IMR-90 (cell line): ENCODE data around the gene POGLUT2. TPM values are rescaled to one million over a fixed set of nuclear protein-coding genes. Genes with fewer than 3 reads are reported as not detected.
A peak's percentile ranks its signal among the peaks of the same experiment; 100 is the strongest.

Source experiments
- ATAC-seq: fragments of 200-7000 bp; cut with Tn5 transposase; 2 replicates; pipeline ENCODE4 v1.9.1; 2020; ENCODE audit warnings: low read depth, mild to moderate bottlenecking, moderate library complexity
- BruUV-seq: library from RNA; stranded (reverse); fragments of 400-500 nt; replicated peaks from 2 replicates; lab custom pipeline; 2021; lab: Mats Ljungman, UMichigan
- CTCF ChIA-PET: fragments of 300-600 bp; formaldehyde crosslinking; extraction: SDS; loops from one replicate; lab custom pipeline; 2021; ENCODE audit warnings: antibody characterized with exemption; lab: Yijun Ruan, JAX
- POLR2A ChIA-PET: fragments of 300-600 bp; sonication (Branson Sonifier 250); formaldehyde crosslinking; loops from one replicate; lab custom pipeline; 2022; ENCODE audit warnings: antibody characterized with exemption; ENCODE audit not compliant: unreplicated experiment; lab: Charles Lee
- DNase-seq: peaks from one replicate; pipeline ENCODE4 v3.0.0; 2013
- H2AFZ ChIP-seq: replicated peaks from 2 replicates; pipeline ENCODE3; 2013; ENCODE audit warnings: low read length, mild to moderate bottlenecking; ENCODE audit not compliant: poor library complexity
- H2AK5ac ChIP-seq: 2 replicates; pipeline ENCODE4 v1.6.1; 2013; ENCODE audit warnings: low read depth, low read length, inconsistent platforms
- H2AK9ac ChIP-seq: replicated peaks from 2 replicates; pipeline ENCODE3; 2013; ENCODE audit warnings: mild to moderate bottlenecking, low read depth, low read length, moderate library complexity; ENCODE audit not compliant: poor library complexity
- H2BK120ac ChIP-seq: 2 replicates; pipeline ENCODE4 v1.6.1; 2013; ENCODE audit warnings: low read depth, low read length, inconsistent platforms
- H2BK15ac ChIP-seq: 3 replicates; pipeline ENCODE4 v1.6.1; 2013; ENCODE audit warnings: low read depth, low read length, inconsistent platforms
- H2BK20ac ChIP-seq: 2 replicates; pipeline ENCODE4 v1.6.1; 2013; ENCODE audit warnings: low read depth, mild to moderate bottlenecking, inconsistent platforms, low read length, moderate library complexity
- H2BK5ac ChIP-seq: 2 replicates; pipeline ENCODE4 v1.6.1; 2013; ENCODE audit warnings: mild to moderate bottlenecking, low read depth, low read length, inconsistent platforms; ENCODE audit not compliant: poor library complexity, severe bottlenecking
- H3K14ac ChIP-seq: replicated peaks from 2 replicates; pipeline ENCODE4 v1.6.1; 2013; ENCODE audit warnings: low read depth, low read length, inconsistent platforms
- H3K18ac ChIP-seq: 2 replicates; pipeline ENCODE4 v1.6.1; 2013; ENCODE audit warnings: low read depth, low read length, control low read depth
- H3K23ac ChIP-seq: 2 replicates; pipeline ENCODE4 v1.6.1; 2013; ENCODE audit warnings: low read depth, low read length, inconsistent platforms
- H3K27ac ChIP-seq: 2 replicates; pipeline ENCODE4 v1.5.1; 2013; ENCODE audit warnings: mild to moderate bottlenecking, control low read depth, low read length; ENCODE audit not compliant: insufficient read depth
- H3K27me3 ChIP-seq: 2 replicates; pipeline ENCODE4 v1.6.1; 2013; ENCODE audit warnings: low read length; ENCODE audit not compliant: control insufficient read depth, insufficient read depth
- H3K36me3 ChIP-seq: 2 replicates; pipeline ENCODE4 v1.6.1; 2013; ENCODE audit warnings: low read length, mixed read lengths; ENCODE audit not compliant: control insufficient read depth, insufficient read depth
- H3K4ac ChIP-seq: 2 replicates; pipeline ENCODE4 v1.6.1; 2013; ENCODE audit warnings: low read depth, low read length, inconsistent platforms
- H3K4me1 ChIP-seq: 2 replicates; pipeline ENCODE4 v1.6.1; 2013; ENCODE audit warnings: low read length, mixed read lengths; ENCODE audit not compliant: control insufficient read depth, insufficient read depth
- H3K4me2 ChIP-seq: 2 replicates; pipeline ENCODE4 v1.6.1; 2013; ENCODE audit warnings: low read depth, mild to moderate bottlenecking, control low read depth, low read length, moderate library complexity
- H3K4me3 ChIP-seq: 2 replicates; pipeline ENCODE4 v1.5.1; 2013; ENCODE audit warnings: low read depth, mild to moderate bottlenecking, control low read depth, low read length, moderate library complexity; ENCODE audit not compliant: insufficient read depth
- H3K56ac ChIP-seq: 2 replicates; pipeline ENCODE4 v1.6.1; 2013; ENCODE audit warnings: low read length, inconsistent platforms; ENCODE audit not compliant: insufficient read depth; ENCODE audit errors: extremely low read depth
- H3K79me1 ChIP-seq, 2 experiments: 2 replicates each; pipeline ENCODE4 v1.6.1; 2013; ENCODE audit warnings: low read length in 2 of 2, inconsistent platforms in 1 of 2, low read depth in 1 of 2
- H3K9ac ChIP-seq: 2 replicates; pipeline ENCODE4 v1.6.1; 2013; ENCODE audit warnings: low read depth, low read length, control low read depth
- H3K9me1 ChIP-seq: 2 replicates; pipeline ENCODE4 v1.6.1; 2013; ENCODE audit warnings: low read length, inconsistent platforms; ENCODE audit not compliant: insufficient read depth
- H3K9me3 ChIP-seq: 2 replicates; pipeline ENCODE4 v1.6.1; 2013; ENCODE audit warnings: low read length; ENCODE audit not compliant: control insufficient read depth, insufficient read depth
- H4K20me1 ChIP-seq: 2 replicates; pipeline ENCODE4 v1.6.1; 2013; ENCODE audit warnings: low read length, inconsistent platforms; ENCODE audit not compliant: insufficient read depth
- H4K5ac ChIP-seq: 2 replicates; pipeline ENCODE4 v1.6.1; 2013; ENCODE audit warnings: mild to moderate bottlenecking, low read depth, low read length, control low read depth
- H4K8ac ChIP-seq, 2 experiments: 2 replicates each; pipeline ENCODE4 v1.6.1; 2013; ENCODE audit warnings: low read depth in 2 of 2, low read length in 2 of 2, control low read depth in 1 of 2, inconsistent platforms in 1 of 2
- H4K91ac ChIP-seq: 2 replicates; pipeline ENCODE4 v1.6.1; 2013; ENCODE audit warnings: low read depth, low read length, inconsistent platforms; ENCODE audit not compliant: insufficient read depth
- CEBPB ChIP-seq: IDR thresholded peaks from 2 replicates; pipeline ENCODE4 v1.6.1; 2012; ENCODE audit warnings: low read depth, low read length, improper control_type of control experiment
- CTCF ChIP-seq: conservative IDR thresholded peaks from 2 replicates; pipeline ENCODE4 v1.5.1; 2012; ENCODE audit warnings: mild to moderate bottlenecking, low read depth, low read length, improper control_type of control experiment
- MXI1 ChIP-seq: IDR thresholded peaks from 2 replicates; pipeline ENCODE4 v1.6.1; 2012; ENCODE audit warnings: low read depth, mild to moderate bottlenecking, low read length, moderate library complexity, borderline replicate concordance
- NFE2L2 ChIP-seq: fragments of 150-350 bp; IDR thresholded peaks from 2 replicates; pipeline ENCODE4 v1.6.1; 2016; ENCODE audit warnings: low read depth, mild to moderate bottlenecking, low read length
- POLR2A ChIP-seq: IDR thresholded peaks from 2 replicates; pipeline ENCODE4 v1.6.1; 2012; ENCODE audit warnings: mild to moderate bottlenecking, low read depth, low read length
- SMC3 ChIP-seq: fragments of 150-350 bp; IDR thresholded peaks from 2 replicates; pipeline ENCODE4 v1.6.1; 2016; ENCODE audit warnings: low read depth, mild to moderate bottlenecking, antibody characterized with exemption, low read length, moderate library complexity
- WGBS, 2 experiments: methylation state at CpG; one replicate each; pipeline versions ENCODE4 v1.1.5 to v1.1.7; 2013; ENCODE audit warnings: missing lambda C conversion rate in 2 of 2; ENCODE audit not compliant: insufficient read length in 1 of 2; ENCODE audit errors: extremely low coverage in 2 of 2; 5-methylcytosine and 5-hydroxymethylcytosine counted together
- dilution Hi-C: fragments of 300-500 bp; cut with HindIII; formaldehyde crosslinking; loops from one replicate; pipeline ENCODE4 v1.14.3; 2018; ENCODE audit warnings: low sequenced_read_pairs; ENCODE audit not compliant: unreplicated experiment
- in situ Hi-C: fragments of 300-500 bp; cut with MboI; formaldehyde crosslinking; loops from 3 replicates; pipeline ENCODE4 v1.14.3; 2019; ENCODE audit warnings: low sequenced_read_pairs, inconsistent platforms, mixed read lengths
- intact Hi-C: fragments of 100-400 bp; cut with micrococcal nuclease; formaldehyde crosslinking; loops from 2 replicates; pipeline ENCODE4 v1.10.0; 2022
- polyA plus RNA-seq, 3 experiments: library from polyadenylated mRNA; depleted of rRNA; stranded (reverse); fragments of >200 nt; gene quantifications; 2 replicates each; pipeline ENCODE4 v1.2.3, GENCODE V29; 2012; ENCODE audit warnings: low replicate concordance in 1 of 3
- total RNA-seq: library from RNA; depleted of rRNA; stranded (reverse); fragments of >200 nt; gene quantifications from 2 replicates; pipeline ENCODE4 v1.2.3, GENCODE V29; 2012

POGLUT2 gene
- total and polyA plus RNA-seq, 2 of the 4 experiments (the other 2 are of a cell fraction) = 10.6 to 14.3 TPM

- ChIA-PET CTCF (interaction anchor here (0.8 to 1.5 kb wide), 3 partner anchors 49 to 273 kb away, joined by 3 to 6 read pairs (median 3); no protein-coding TSS in a partner anchor), POLR2A (interaction anchor here (0.6 kb wide), 1 partner anchor 1001 kb away, joined by 3 read pairs; no protein-coding TSS in a partner anchor)
- intact Hi-C loops (loop anchor here (1.0 to 5.0 kb wide), 6 partner anchors 46 to 266 kb away; partner anchors contain the start of gene TEX30), in situ Hi-C loops (loop anchor here (5.0 kb wide), 1 partner anchor 249 kb away; the partner anchor contains the start of gene TPP2), dilution Hi-C loops (no loop called here)
- Histone ChIP-seq H2AK5ac (no peak overlapping the region), H3K27me3 (no peaks in the 10 kb centered on the region), H2BK20ac (no peak overlapping the region), H3K4me2 (peak overlapping the region; percentile 96), H4K5ac (peak overlapping the region; percentile 12), H3K4ac (peak overlapping the region; percentile 86), H3K9ac (peak overlapping the region; percentile 83), H3K4me3 (peak overlapping the region; percentile 63), H2BK5ac (peak overlapping the region; percentile 91), H3K79me1 (peaks cover 10 to 31% of the 10 kb centered on the region in 2 experiments; a peak in 3 of 4 replicates), H3K18ac (peak overlapping the region; percentile 72; the same call in 1 of the 2 replicates), H4K20me1 (peaks cover 8% of the 10 kb centered on the region; the same call in 1 of the 2 replicates), H4K8ac (peak overlapping the region; percentile 91 to 94; a peak in 3 of 4 replicates), H2AFZ (peak overlapping the region; percentile 98), H3K56ac (peak overlapping the region; percentile 88), H3K4me1 (peaks cover 4% of the 10 kb centered on the region), H4K91ac (peak overlapping the region; percentile 89), H3K14ac (peak overlapping the region; percentile 77), H2BK120ac (peak overlapping the region; percentile 71; the same call in 1 of the 2 replicates), H2AK9ac (peak overlapping the region; percentile 94), H3K9me3 (no peaks in the 10 kb centered on the region), H3K27ac (peak overlapping the region; percentile 85), H3K23ac (peak overlapping the region; percentile 83), H3K9me1 (no peaks in the 10 kb centered on the region), H2BK15ac (no peak overlapping the region), H3K36me3 (no peaks in the 10 kb centered on the region)
- BruUV-seq = no TSS peak
- WGBS, 2 experiments = 0% methylated on average over 2 of the region's 31 CpGs; no CpG with 5 or more reads in 1 of the 2 experiments
- ATAC-seq (peak; percentile 18), DNase-seq (peak; percentile 30)
- TF ChIP-seq CEBPB (peak; percentile 78), CTCF (no peak), MXI1 (0 out of 2 replicates have a peak, but pooled peaks have one; percentile 40), POLR2A (no peak), NFE2L2 (no peak), SMC3 (no peak)
Measured at GRCh38 chr13:102846261-102847015, 47.7 kb upstream of the POGLUT2 start.
